GM23338 (cell line): ENCODE results near the gene FAM171A2. TPM values are rescaled to one million over a fixed set of nuclear protein-coding genes. Genes with fewer than 3 reads are reported as not detected.

Experiments
- ATAC-seq: fragments of 200-7000 bp; cut with Tn5 transposase; 3 replicates; pipeline ENCODE4 v1.9.1; 2020
- DNase-seq: peaks from one replicate; pipeline ENCODE4 v3.0.0-alpha.2; 2015; ENCODE audit warnings: low spot score
- H2AFZ ChIP-seq: fragments of 200-600 bp; sonication (generic); 2 replicates; pipeline ENCODE4 v1.8.0; 2016; ENCODE audit warnings: antibody characterized with exemption, mild to moderate bottlenecking, moderate library complexity
- H3F3A ChIP-seq: fragments of 200-600 bp; sonication (generic); replicated peaks from 2 replicates; pipeline ENCODE4 v1.8.0; 2017; ENCODE audit warnings: antibody characterized with exemption, mixed run types, low read depth
- H3K27ac ChIP-seq: fragments of 200-600 bp; sonication (generic); 2 replicates; pipeline ENCODE4 v1.6.1; 2016; ENCODE audit warnings: low read depth
- H3K27me3 ChIP-seq: fragments of 200-600 bp; sonication (generic); 2 replicates; pipeline ENCODE4 v1.8.0; 2016; ENCODE audit warnings: mild to moderate bottlenecking, mixed run types, moderate library complexity; ENCODE audit not compliant: insufficient read depth
- H3K36me3 ChIP-seq: fragments of 200-600 bp; sonication (generic); 2 replicates; pipeline ENCODE4 v1.8.0; 2016; ENCODE audit warnings: mild to moderate bottlenecking; ENCODE audit not compliant: insufficient read depth
- H3K4me1 ChIP-seq: fragments of 200-600 bp; sonication (generic); 2 replicates; pipeline ENCODE4 v1.8.0; 2016; ENCODE audit warnings: mild to moderate bottlenecking, moderate library complexity; ENCODE audit not compliant: insufficient read depth
- H3K4me2 ChIP-seq: fragments of 200-600 bp; sonication (generic); 2 replicates; pipeline ENCODE4 v1.7.1; 2017; ENCODE audit warnings: mixed run types
- H3K4me3 ChIP-seq: fragments of 200-600 bp; sonication (generic); 2 replicates; pipeline ENCODE4 v1.6.1; 2016; ENCODE audit warnings: mixed run types
- H3K79me2 ChIP-seq: fragments of 200-600 bp; sonication (generic); replicated peaks from 2 replicates; pipeline ENCODE4 v1.8.0; 2017; ENCODE audit warnings: mild to moderate bottlenecking; ENCODE audit not compliant: insufficient read depth
- H3K9me2 ChIP-seq: fragments of 200-600 bp; sonication (generic); 2 replicates; pipeline ENCODE4 v1.8.0; 2017; ENCODE audit not compliant: insufficient read depth
- H4K20me1 ChIP-seq: fragments of 200-600 bp; sonication (generic); replicated peaks from 2 replicates; pipeline ENCODE4 v1.8.0; 2017; ENCODE audit warnings: mild to moderate bottlenecking; ENCODE audit not compliant: insufficient read depth
- H3K27ac Mint-ChIP-seq: 2 replicates; pipeline ENCODE4 v1.8.0; 2020; ENCODE audit warnings: inconsistent platforms, mild to moderate bottlenecking, moderate library complexity, mixed read lengths
- H3K27me3 Mint-ChIP-seq: 3 replicates; pipeline ENCODE4 v1.8.0; 2022; ENCODE audit warnings: low read depth, mild to moderate bottlenecking, moderate library complexity, mixed read lengths, inconsistent platforms; ENCODE audit not compliant: insufficient read depth, poor library complexity
- H3K36me3 Mint-ChIP-seq: 3 replicates; pipeline ENCODE4 v1.8.0; 2021; ENCODE audit warnings: low read depth, mild to moderate bottlenecking, inconsistent platforms, moderate library complexity, mixed read lengths
- H3K4me1 Mint-ChIP-seq: 3 replicates; pipeline ENCODE4 v1.8.0; 2020; ENCODE audit warnings: mild to moderate bottlenecking, inconsistent platforms, mixed read lengths
- H3K4me3 Mint-ChIP-seq: 3 replicates; pipeline ENCODE4 v1.8.0; 2021; ENCODE audit warnings: moderate library complexity, mild to moderate bottlenecking, inconsistent platforms, mixed read lengths
- H3K9me3 Mint-ChIP-seq: 3 replicates; pipeline ENCODE4 v1.8.0; 2020; ENCODE audit warnings: moderate library complexity, mild to moderate bottlenecking, inconsistent platforms, mixed read lengths
- EZH2 ChIP-seq: fragments of 200-600 bp; sonication (generic); IDR thresholded peaks from one replicate; pipeline ENCODE4 v1.8.0; 2017; ENCODE audit warnings: antibody characterized with exemption, mild to moderate bottlenecking, low read depth; ENCODE audit not compliant: unreplicated experiment
- EZH2phosphoT487 ChIP-seq: fragments of 200-600 bp; sonication (generic); IDR thresholded peaks from one replicate; pipeline ENCODE4 v1.8.1; 2018; ENCODE audit warnings: antibody characterized with exemption; ENCODE audit not compliant: unreplicated experiment
- NANOG ChIP-seq: IDR thresholded peaks from 2 replicates; pipeline ENCODE4 v1.6.1; 2016; ENCODE audit warnings: antibody characterized with exemption, borderline replicate concordance
- STAT1 ChIP-seq: IDR thresholded peaks from one replicate; pipeline ENCODE4 v1.6.1; 2016; ENCODE audit warnings: antibody characterized with exemption; ENCODE audit not compliant: unreplicated experiment
- ZNF114 ChIP-seq: fragments of 250-450 bp; sonication (Bioruptor Pico); IDR thresholded peaks from 2 replicates; pipeline ENCODE4 v1.5.0; 2020; ENCODE audit warnings: mild to moderate bottlenecking, moderate library complexity
- polyA plus RNA-seq: library from polyadenylated mRNA; unstranded; fragments of >200 nt; fragmentation: Nextera tagmentation; extraction: Ambion mirVana; gene quantifications from 2 replicates; pipeline ENCODE4 v1.2.1, GENCODE V29; 2016
- total RNA-seq: library from RNA; depleted of rRNA; stranded (reverse); fragments of >200 nt; shearing (Covaris generic); gene quantifications from 2 replicates; pipeline ENCODE4 v1.2.3, GENCODE V29; 2014
- TF ChIP-seq, protein P1 (sequence below): fragments of 250-450 bp; sonication (Bioruptor Pico); IDR thresholded peaks from 2 replicates; pipeline ENCODE4 v1.5.0; 2020; ENCODE audit warnings: mild to moderate bottlenecking, moderate library complexity
- TF ChIP-seq, protein P2 (sequence below): IDR thresholded peaks from one replicate; pipeline ENCODE4 v1.6.1; 2018; ENCODE audit warnings: antibody characterized with exemption; ENCODE audit not compliant: unreplicated experiment

FAM171A2 gene
- total and polyA plus RNA-seq, 2 experiments from 2014 or later, result 4.1 to 35.4 TPM

DNA sequence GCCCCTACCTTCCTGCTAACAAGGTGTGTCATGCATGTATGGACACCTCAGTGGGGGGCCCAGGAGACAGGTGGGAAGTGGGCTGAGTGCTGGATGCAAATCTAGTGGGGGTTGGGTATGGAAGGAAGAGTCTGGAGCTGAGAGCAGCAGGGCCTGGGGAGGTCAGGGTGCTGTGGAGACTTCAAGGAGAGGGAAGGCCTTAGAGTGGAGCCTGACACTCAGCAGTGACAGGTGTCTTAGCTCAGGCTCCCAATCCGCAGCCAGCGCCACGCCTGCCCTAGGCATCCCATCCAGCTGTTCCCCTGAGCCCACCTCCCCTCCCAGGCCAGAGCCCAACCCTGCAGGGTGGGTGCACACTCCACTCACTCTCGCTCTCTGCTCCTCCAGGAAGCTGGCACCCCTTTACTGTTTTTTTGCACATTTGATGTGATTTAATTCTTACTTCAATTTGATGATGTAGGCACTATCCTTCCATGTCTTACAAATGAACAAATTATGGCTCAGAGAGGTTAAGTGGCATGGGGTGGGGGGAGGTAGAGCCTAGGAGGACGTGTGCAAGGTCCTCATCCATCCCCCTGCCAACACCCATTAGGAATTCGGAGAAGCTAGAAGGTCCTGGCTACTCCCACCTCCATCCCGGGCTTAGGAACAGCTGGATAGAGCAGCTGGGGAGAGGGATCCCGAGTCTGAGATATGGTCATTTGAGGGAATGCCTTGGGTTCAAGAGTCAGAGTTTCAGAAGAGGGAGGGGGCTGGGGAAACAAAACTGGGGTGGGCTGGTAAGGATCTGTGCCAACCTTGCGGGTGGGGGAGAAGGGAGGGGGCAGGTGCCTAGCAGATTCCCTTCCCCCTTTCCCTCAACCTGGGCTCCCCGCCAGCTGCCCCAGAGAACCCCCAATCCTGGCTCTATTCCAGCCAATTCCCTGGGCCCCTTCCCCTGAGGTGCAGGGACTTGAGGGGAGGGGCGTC lies 2.1 kb downstream of the FAM171A2 start:
- H3K4me2 ChIP-seq, result peak overlapping the region; percentile 87
- H3K36me3 ChIP-seq, result no peaks in the 10 kb centered on the region
- DNase-seq, result peak; percentile 39
- no peak overlapping the region for H2AFZ ChIP-seq
- 0 out of 2 replicates have a peak, but pooled peaks cover 10% of the 10 kb centered on the region for H3F3A ChIP-seq
- no peaks in the 10 kb centered on the region for H3K79me2 ChIP-seq
- H3K36me3 Mint-ChIP-seq, result peaks cover 4% of the 10 kb centered on the region; the same call in 2 of the 3 replicates
- TF ChIP-seq NANOG, result no peak
- no peak for TF ChIP-seq ZNF114 (CRISPR knock-in tag)
- TF ChIP-seq, protein P1, sequence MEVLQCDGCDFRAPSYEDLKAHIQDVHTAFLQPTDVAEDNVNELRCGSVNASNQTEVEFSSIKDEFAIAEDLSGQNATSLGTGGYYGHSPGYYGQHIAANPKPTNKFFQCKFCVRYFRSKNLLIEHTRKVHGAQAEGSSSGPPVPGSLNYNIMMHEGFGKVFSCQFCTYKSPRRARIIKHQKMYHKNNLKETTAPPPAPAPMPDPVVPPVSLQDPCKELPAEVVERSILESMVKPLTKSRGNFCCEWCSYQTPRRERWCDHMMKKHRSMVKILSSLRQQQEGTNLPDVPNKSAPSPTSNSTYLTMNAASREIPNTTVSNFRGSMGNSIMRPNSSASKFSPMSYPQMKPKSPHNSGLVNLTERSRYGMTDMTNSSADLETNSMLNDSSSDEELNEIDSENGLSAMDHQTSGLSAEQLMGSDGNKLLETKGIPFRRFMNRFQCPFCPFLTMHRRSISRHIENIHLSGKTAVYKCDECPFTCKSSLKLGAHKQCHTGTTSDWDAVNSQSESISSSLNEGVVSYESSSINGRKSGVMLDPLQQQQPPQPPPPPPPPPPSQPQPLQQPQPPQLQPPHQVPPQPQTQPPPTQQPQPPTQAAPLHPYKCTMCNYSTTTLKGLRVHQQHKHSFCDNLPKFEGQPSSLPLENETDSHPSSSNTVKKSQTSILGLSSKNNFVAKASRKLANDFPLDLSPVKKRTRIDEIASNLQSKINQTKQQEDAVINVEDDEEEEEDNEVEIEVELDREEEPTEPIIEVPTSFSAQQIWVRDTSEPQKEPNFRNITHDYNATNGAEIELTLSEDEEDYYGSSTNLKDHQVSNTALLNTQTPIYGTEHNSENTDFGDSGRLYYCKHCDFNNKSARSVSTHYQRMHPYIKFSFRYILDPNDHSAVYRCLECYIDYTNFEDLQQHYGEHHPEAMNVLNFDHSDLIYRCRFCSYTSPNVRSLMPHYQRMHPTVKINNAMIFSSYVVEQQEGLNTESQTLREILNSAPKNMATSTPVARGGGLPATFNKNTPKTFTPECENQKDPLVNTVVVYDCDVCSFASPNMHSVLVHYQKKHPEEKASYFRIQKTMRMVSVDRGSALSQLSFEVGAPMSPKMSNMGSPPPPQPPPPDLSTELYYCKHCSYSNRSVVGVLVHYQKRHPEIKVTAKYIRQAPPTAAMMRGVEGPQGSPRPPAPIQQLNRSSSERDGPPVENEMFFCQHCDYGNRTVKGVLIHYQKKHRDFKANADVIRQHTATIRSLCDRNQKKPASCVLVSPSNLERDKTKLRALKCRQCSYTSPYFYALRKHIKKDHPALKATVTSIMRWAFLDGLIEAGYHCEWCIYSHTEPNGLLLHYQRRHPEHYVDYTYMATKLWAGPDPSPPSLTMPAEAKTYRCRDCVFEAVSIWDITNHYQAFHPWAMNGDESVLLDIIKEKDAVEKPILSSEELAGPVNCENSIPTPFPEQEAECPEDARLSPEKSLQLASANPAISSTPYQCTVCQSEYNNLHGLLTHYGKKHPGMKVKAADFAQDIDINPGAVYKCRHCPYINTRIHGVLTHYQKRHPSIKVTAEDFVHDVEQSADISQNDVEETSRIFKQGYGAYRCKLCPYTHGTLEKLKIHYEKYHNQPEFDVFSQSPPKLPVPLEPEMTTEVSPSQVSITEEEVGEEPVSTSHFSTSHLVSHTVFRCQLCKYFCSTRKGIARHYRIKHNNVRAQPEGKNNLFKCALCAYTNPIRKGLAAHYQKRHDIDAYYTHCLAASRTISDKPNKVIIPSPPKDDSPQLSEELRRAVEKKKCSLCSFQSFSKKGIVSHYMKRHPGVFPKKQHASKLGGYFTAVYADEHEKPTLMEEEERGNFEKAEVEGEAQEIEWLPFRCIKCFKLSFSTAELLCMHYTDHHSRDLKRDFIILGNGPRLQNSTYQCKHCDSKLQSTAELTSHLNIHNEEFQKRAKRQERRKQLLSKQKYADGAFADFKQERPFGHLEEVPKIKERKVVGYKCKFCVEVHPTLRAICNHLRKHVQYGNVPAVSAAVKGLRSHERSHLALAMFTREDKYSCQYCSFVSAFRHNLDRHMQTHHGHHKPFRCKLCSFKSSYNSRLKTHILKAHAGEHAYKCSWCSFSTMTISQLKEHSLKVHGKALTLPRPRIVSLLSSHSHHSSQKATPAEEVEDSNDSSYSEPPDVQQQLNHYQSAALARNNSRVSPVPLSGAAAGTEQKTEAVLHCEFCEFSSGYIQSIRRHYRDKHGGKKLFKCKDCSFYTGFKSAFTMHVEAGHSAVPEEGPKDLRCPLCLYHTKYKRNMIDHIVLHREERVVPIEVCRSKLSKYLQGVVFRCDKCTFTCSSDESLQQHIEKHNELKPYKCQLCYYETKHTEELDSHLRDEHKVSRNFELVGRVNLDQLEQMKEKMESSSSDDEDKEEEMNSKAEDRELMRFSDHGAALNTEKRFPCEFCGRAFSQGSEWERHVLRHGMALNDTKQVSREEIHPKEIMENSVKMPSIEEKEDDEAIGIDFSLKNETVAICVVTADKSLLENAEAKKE (CRISPR knock-in tag), result no peak
- peak; percentile 7 for ATAC-seq
- H3K27ac ChIP-seq, result no peak overlapping the region
- no peak overlapping the region for H3K27ac Mint-ChIP-seq
- H3K27me3 ChIP-seq, result peaks cover 17% of the 10 kb centered on the region; the same call in 1 of the 2 replicates
- H3K4me1 ChIP-seq, result peaks cover 26% of the 10 kb centered on the region
- H3K4me3 ChIP-seq, result peak overlapping the region; percentile 88; the same call in 1 of the 2 replicates
- no peaks in the 10 kb centered on the region for H3K9me2 ChIP-seq
- H3K4me1 Mint-ChIP-seq, result peaks cover 33% of the 10 kb centered on the region
- H4K20me1 ChIP-seq, result peaks cover 19% of the 10 kb centered on the region
- no peaks in the 10 kb centered on the region for H3K9me3 Mint-ChIP-seq
- H3K4me3 Mint-ChIP-seq, result peak overlapping the region; percentile 82
- peaks cover 18% of the 10 kb centered on the region for H3K27me3 Mint-ChIP-seq

GRCh38 chr17:44360826-44361225 lies 2.8 kb downstream of the FAM171A2 start:
- Histone ChIP-seq H3K4me3 (peak overlapping the region; percentile 41; the same call in 1 of the 2 replicates), H3F3A (0 out of 2 replicates have a peak, but pooled peaks cover 10% of the 10 kb centered on the region), H3K4me2 (peak overlapping the region; percentile 87), H3K4me1 (peaks cover 26% of the 10 kb centered on the region), H3K36me3 (no peaks in the 10 kb centered on the region), H3K27ac (no peak overlapping the region), H4K20me1 (peaks cover 19% of the 10 kb centered on the region), H3K27me3 (peaks cover 17% of the 10 kb centered on the region; the same call in 1 of the 2 replicates), H3K9me2 (no peaks in the 10 kb centered on the region), H2AFZ (no peak overlapping the region), H3K79me2 (no peaks in the 10 kb centered on the region)
- no peak overlapping the region for H3K27ac Mint-ChIP-seq
- ATAC-seq (peak; percentile 15), DNase-seq (peak; percentile 69)
- TF ChIP-seq EZH2 (no peak), ZNF114 (CRISPR knock-in tag) (no peak), EZH2phosphoT487 (no peak), NANOG (no peak), STAT1 (no peak)
- TF ChIP-seq, protein P2, sequence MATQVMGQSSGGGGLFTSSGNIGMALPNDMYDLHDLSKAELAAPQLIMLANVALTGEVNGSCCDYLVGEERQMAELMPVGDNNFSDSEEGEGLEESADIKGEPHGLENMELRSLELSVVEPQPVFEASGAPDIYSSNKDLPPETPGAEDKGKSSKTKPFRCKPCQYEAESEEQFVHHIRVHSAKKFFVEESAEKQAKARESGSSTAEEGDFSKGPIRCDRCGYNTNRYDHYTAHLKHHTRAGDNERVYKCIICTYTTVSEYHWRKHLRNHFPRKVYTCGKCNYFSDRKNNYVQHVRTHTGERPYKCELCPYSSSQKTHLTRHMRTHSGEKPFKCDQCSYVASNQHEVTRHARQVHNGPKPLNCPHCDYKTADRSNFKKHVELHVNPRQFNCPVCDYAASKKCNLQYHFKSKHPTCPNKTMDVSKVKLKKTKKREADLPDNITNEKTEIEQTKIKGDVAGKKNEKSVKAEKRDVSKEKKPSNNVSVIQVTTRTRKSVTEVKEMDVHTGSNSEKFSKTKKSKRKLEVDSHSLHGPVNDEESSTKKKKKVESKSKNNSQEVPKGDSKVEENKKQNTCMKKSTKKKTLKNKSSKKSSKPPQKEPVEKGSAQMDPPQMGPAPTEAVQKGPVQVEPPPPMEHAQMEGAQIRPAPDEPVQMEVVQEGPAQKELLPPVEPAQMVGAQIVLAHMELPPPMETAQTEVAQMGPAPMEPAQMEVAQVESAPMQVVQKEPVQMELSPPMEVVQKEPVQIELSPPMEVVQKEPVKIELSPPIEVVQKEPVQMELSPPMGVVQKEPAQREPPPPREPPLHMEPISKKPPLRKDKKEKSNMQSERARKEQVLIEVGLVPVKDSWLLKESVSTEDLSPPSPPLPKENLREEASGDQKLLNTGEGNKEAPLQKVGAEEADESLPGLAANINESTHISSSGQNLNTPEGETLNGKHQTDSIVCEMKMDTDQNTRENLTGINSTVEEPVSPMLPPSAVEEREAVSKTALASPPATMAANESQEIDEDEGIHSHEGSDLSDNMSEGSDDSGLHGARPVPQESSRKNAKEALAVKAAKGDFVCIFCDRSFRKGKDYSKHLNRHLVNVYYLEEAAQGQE, result no peak
- peak overlapping the region; percentile 46 for H3K4me3 Mint-ChIP-seq
- no peaks in the 10 kb centered on the region for H3K9me3 Mint-ChIP-seq
- H3K36me3 Mint-ChIP-seq, result peaks cover 4% of the 10 kb centered on the region; the same call in 2 of the 3 replicates
- peaks cover 20% of the 10 kb centered on the region for H3K27me3 Mint-ChIP-seq
- H3K4me1 Mint-ChIP-seq, result peaks cover 33% of the 10 kb centered on the region
